GM19043 (cell line): Measurements from ENCODE around the gene NMRK1.
A peak's percentile ranks its signal among the peaks of the same experiment; 100 is the strongest.

Experiments used
- ATAC-seq: cut with Tn5 transposase; IDR thresholded peaks from one replicate; pipeline ENCODE4 v1.9.1; 2021; ENCODE audit warnings: low read depth; ENCODE audit not compliant: unreplicated experiment

NMRK1 gene

DNA sequence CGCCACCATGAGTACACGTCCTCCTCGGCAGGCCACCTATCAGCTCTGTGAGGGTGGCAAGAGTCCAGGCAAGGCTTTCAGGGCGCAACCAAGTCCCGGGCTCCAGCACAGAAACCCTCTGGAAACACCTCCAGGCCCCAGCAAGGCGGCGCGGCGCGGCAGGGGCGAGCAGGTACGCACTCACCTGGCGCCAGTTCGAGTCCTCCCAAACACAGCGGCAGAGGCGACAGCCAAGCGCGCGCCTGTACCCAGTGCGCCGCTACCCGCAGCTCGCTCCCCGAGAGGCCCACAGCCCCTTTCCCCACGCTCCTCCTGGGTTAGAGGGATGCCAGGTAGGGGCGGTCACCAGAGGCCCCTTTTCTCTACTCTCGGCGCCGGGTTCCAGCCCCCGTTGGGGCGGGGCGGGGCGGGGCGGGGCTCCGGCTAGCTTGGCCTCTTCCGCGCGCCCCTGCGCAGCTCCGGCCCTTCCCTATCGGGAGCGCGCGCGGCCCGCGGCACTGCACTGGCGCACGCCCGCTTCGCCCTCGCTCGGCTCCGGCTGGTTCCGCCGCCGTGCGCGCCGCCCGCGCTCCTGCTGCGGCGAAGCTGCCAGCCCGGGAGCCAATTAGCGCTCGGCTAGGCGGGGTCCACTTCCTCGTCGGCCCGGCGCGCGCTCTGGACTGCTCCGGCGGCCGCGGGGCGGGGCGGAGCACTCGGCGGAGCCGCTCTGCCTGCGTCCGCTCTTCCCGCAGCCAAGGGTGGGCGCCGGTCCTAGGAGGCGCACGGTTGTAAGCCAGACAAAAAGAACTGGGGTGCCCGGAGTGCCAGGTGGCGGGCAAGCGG, at the start of gene NMRK1, which contains the start of gene OSTF1:
NMRK1 (minus strand) TSS at position 332 of the 822 bp plus-strand sequence. CDS start 5,040 bp downstream, outside the sequence.
OSTF1 (plus strand) TSS at position 691 of the 822 bp plus-strand sequence. CDS start 179 bp downstream, outside the sequence.
- ATAC-seq = peak; percentile 88

- no peak for ATAC-seq
Observed at GRCh38 chr9:75134495-75134894, 46.5 kb upstream of the NMRK1 start.

GRCh38 chr9:75133396-75133795, 45.4 kb upstream of the NMRK1 start:
- ATAC-seq = no peak

GRCh38 chr9:75132244-75132643, 44.3 kb upstream of the NMRK1 start:
- no peak for ATAC-seq

GRCh38 chr9:75131700-75132099, 43.7 kb upstream of the NMRK1 start:
- no peak for ATAC-seq

GRCh38 chr9:75130621-75131230, 42.8 kb upstream of the NMRK1 start:
- no peak for ATAC-seq

DNA sequence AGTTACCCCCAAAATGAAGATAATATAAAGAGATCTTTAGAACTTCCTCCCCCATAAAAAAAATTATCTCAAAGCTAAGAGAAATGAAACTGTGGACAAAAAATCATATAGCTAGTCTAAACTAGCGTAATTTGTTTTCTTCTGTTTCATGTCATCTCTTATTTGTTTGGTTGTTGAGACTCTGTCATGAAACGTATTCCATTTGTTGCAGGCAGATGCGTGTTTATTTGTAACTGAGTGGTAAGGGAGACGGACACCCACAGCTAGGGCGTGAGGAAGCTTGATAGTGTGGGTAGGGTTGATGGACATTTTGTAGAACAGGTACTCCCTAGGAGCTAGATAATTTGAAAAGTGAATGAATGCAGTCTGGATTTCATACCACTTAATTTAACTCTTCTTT, 42.2 kb upstream of the NMRK1 start:
- ATAC-seq = no peak

DNA sequence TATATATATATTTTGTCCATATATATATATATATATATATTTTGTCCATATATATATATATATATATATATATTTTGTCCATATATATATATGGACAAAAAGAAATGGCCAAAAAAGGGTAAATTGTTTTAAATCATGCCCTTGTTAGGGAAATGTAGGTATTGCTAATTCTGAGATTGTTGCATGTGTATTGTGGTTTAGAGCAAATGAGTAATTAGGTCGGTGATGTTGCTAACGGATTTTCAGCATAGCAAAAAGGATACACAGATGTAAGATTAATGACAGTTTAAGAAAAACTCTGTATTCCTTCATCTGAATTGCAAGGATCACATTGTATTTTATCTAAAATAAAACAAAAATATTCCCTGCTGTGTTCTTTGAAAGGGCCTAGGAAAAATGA, 40.6 kb upstream of the NMRK1 start:
- no peak for ATAC-seq

DNA sequence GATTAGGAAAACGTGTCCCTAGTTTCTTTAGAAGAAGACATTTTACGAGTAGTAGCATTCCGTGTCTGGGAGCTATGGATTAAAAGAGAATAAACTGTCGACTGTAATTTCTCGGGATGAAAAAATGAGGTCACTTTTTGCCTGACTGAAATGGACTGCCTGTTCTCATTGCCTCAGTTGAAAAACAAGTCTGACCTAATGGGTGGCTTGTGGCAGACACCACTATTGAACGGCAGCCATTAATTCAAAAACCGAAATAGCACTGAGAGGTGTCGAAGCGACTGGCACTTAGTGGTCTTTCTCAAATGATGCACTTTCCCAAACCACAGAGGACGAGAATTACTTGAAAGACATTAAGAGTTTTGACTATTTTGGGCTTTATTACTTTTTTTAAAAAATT, 35.7 kb upstream of the NMRK1 start:
- no peak for ATAC-seq

GRCh38 chr9:75121914-75122558, 34.1 kb upstream of the NMRK1 start:
- no peak for ATAC-seq

DNA sequence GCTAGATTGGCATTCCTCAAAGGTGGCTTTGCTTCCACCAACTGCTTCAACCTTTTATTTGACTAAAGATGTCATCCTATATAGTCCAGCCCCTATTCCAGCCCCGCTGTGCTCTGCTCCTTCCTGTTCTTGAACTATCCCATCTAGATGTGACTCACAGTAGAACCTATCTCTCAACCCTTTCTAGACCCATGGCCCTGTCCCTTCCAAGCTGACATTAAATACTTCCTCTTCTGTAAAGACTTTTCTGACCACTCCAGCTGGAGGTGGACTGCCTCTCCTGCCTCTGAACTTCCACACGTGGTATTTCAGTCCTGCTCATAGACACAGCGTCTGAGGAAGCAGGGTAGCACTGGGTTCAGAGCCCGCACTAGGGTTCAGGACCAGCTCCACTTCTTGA, 32.7 kb upstream of the NMRK1 start:
- ATAC-seq = no peak

GRCh38 chr9:75117564-75117963, 29.6 kb upstream of the NMRK1 start:
- ATAC-seq = no peak

- no peak for ATAC-seq
Observed at GRCh38 chr9:75116306-75116705, 28.4 kb upstream of the NMRK1 start.

GRCh38 chr9:75112789-75113188, 24.8 kb upstream of the NMRK1 start:
- ATAC-seq = no peak

- ATAC-seq = no peak
Observed at GRCh38 chr9:75111019-75111622, 23.2 kb upstream of the NMRK1 start.

- ATAC-seq = no peak
Observed at GRCh38 chr9:75109210-75109839, 21.4 kb upstream of the NMRK1 start.

DNA sequence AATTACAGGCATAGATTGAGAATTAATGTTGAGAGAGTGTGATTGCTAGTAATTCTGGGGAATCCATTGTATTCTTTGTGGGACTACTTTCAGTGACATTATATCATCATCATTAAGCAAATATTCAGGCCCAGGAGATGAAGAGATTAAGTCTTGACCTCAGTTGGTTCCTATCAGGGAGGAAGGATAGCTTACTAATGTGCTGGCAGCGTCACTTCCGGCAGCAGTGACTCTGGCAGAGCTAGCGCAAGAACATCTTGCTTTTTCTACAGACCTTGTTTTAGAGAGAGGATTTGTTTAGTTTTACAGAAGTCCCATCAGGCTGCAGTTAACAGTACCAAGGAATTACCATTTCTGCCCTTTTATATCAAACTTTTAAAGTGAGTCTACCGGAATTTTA, 20.6 kb upstream of the NMRK1 start:
- no peak for ATAC-seq

DNA sequence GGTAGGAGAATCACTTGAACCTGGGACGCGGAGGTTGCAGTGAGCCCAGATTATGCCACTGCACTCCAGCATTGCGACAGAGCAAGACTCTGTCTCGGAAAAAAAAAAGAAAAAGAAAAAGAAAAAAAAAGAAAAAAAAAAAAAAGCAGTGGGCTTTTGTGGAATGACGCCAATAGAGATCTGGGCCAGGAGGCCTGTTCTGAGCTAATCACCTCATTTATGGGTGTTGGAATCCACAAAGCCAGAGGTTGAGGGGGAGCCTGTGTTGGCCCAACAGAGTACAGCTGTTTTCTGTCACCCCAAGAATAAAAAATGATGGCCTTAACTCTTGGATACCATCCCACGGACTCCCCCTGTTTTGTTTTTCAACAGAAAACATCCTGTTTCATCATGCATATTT, 18.9 kb upstream of the NMRK1 start:
- no peak for ATAC-seq

DNA sequence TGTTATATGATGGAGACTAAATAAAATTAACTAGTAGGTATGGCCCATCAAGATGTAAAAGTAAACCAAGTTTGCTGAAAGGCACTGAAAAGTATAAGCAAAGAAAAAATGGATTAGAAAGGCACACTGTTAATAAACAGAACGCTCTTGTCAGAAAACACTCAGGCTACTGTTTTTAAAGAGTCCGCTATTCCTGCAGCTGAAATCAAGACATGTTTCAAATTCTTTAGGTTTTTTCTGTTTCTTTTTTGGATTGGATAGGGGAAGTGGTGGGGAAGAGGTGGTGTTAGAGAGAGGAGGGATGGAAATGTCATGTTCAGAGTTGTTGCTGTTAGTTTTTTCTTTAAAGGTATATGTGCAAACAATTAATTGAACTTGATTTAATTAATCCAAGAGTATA, 17.9 kb upstream of the NMRK1 start:
- ATAC-seq = no peak

DNA sequence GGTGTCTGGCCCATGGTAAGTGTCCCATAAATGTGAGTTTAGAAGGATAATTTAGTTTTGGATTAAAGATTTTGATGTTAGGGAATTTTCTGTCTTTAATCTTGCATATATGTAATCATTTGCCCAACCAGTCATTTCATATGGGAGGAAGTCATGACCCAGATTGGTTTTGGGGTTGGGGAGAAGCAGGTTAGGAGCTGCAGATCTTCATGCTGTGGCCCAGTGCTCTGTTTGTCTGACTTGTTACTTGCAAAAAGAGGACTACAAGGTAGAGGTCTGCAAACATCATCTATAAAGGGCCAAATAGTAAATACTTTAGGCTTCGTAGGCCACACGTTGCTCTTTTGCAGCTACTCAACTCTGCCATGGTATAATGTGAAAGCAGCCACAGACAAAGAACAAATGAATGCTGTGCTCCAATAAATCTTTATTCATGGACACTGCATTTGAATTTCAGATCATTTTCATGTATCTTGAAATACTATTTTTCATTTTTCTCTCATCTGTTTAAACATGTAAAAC, 17.1 kb upstream of the NMRK1 start:
- no peak for ATAC-seq
